GM12878 (cell line): Measurements from ENCODE around the gene BEST1. TPM values are rescaled to one million over a fixed set of nuclear protein-coding genes. Genes with fewer than 3 reads are reported as not detected.

Source experiments
- ASH2L ChIP-seq: fragments of 300-600, 200-600 bp; sonication (generic); IDR thresholded peaks from 2 replicates; pipeline ENCODE4 v1.6.1; 2017; ENCODE audit warnings: low read depth, mild to moderate bottlenecking, borderline replicate concordance
- ATF7 ChIP-seq: fragments of 450-650 bp; IDR thresholded peaks from 2 replicates; pipeline ENCODE4 v1.6.1; 2016; ENCODE audit warnings: low read depth, mild to moderate bottlenecking
- BMI1 ChIP-seq: fragments of 450-650 bp; IDR thresholded peaks from 2 replicates; pipeline ENCODE4 v1.6.1; 2016; ENCODE audit warnings: mild to moderate bottlenecking, moderate library complexity, borderline replicate concordance
- EED ChIP-seq: sonication (generic); IDR thresholded peaks from 2 replicates; pipeline ENCODE4 v1.6.1; 2016; ENCODE audit warnings: antibody characterized with exemption, low read depth
- EZH2 ChIP-seq: IDR thresholded peaks from 2 replicates; pipeline ENCODE4 v1.6.1; 2012; ENCODE audit warnings: low read depth, mild to moderate bottlenecking, control low read depth, inconsistent platforms, low read length, borderline replicate concordance; ENCODE audit not compliant: control insufficient read depth
- FOXM1 ChIP-seq: IDR thresholded peaks from 2 replicates; pipeline ENCODE4 v1.6.1; 2012; ENCODE audit warnings: low read depth, mild to moderate bottlenecking, inconsistent platforms, low read length, moderate library complexity
- HDAC2 ChIP-seq: fragments of 200-600 bp; sonication (generic); IDR thresholded peaks from 2 replicates; pipeline ENCODE4 v1.6.1; 2017
- IRF4 ChIP-seq: IDR thresholded peaks from 2 replicates; pipeline ENCODE4 v1.6.1; 2011; ENCODE audit warnings: low read depth, low read length
- JUNB ChIP-seq: IDR thresholded peaks from 2 replicates; pipeline ENCODE4 v1.6.1; 2016; ENCODE audit warnings: antibody characterized with exemption, mild to moderate bottlenecking
- MEF2A ChIP-seq: IDR thresholded peaks from 2 replicates; pipeline ENCODE4 v1.6.1; 2011; ENCODE audit warnings: low read depth, mild to moderate bottlenecking, low read length, moderate library complexity; ENCODE audit not compliant: insufficient read depth
- MTA2 ChIP-seq: fragments of 450-650 bp; IDR thresholded peaks from 2 replicates; pipeline ENCODE4 v1.6.1; 2016; ENCODE audit warnings: low read depth, mild to moderate bottlenecking, moderate library complexity
- MYC ChIP-seq: IDR thresholded peaks from 2 replicates; pipeline ENCODE4 v1.6.1; 2011; ENCODE audit warnings: mild to moderate bottlenecking, low read length, moderate library complexity, inconsistent platforms; ENCODE audit not compliant: insufficient read depth, insufficient replicate concordance, insufficient read length, severe bottlenecking
- NFYB ChIP-seq: IDR thresholded peaks from 2 replicates; pipeline ENCODE4 v1.6.1; 2011; ENCODE audit warnings: low read depth, mild to moderate bottlenecking, low read length, improper control_type of control experiment, moderate library complexity; ENCODE audit not compliant: insufficient read depth
- RAD51 ChIP-seq: fragments of 450-650 bp; IDR thresholded peaks from 2 replicates; pipeline ENCODE4 v1.6.1; 2016; ENCODE audit warnings: moderate library complexity, mild to moderate bottlenecking, inconsistent platforms
- SMARCA5 ChIP-seq: fragments of 450-650 bp; IDR thresholded peaks from 2 replicates; pipeline ENCODE4 v1.6.1; 2017; ENCODE audit warnings: mild to moderate bottlenecking
- SPI1 ChIP-seq: IDR thresholded peaks from 2 replicates; pipeline ENCODE4 v1.6.1; 2011; ENCODE audit warnings: low read depth, mild to moderate bottlenecking, low read length, moderate library complexity, borderline replicate concordance; ENCODE audit not compliant: insufficient read depth
- SREBF2 ChIP-seq: IDR thresholded peaks from 2 replicates; pipeline ENCODE4 v1.6.1; 2012; ENCODE audit warnings: mild to moderate bottlenecking, low read length
- ZBED1 ChIP-seq: IDR thresholded peaks from 2 replicates; pipeline ENCODE4 v1.6.1; 2016; ENCODE audit warnings: borderline replicate concordance
- ZNF274 ChIP-seq: IDR thresholded peaks from one replicate; pipeline ENCODE4 v1.8.0; 2011; ENCODE audit not compliant: insufficient read length, insufficient read depth
- polyA plus RNA-seq, 11 experiments: library from polyadenylated mRNA; depleted of rRNA in 4 of 11; unstranded in 6 of 11; stranded (reverse) in 5 of 11; fragments of >200 nt; fragmentation: Nextera tagmentation in 4 of 11; fragmentation: Illumina TruSeq in 1 of 11; extraction: Ambion mirVana in 4 of 11; extraction: Trizol in 1 of 11; gene quantifications; 1 replicate in 1 of 11; 2 replicates in 10 of 11; pipeline versions ENCODE4 v1.2.1 to v1.2.3, GENCODE V29; 2011 to 2016; ENCODE audit warnings: inconsistent platforms in 2 of 11, missing spikeins in 2 of 11, low read depth in 1 of 11
- total RNA-seq, 4 experiments: library from RNA; depleted of rRNA in 3 of 4; stranded (reverse); fragments of >200 nt in 3 of 4; fragmentation: Illumina TruSeq in 1 of 4; extraction: Trizol in 1 of 4; gene quantifications; 2 replicates each; pipeline versions ENCODE4 v1.2.1 to v1.2.3, GENCODE V29; 2013 to 2021
- TF ChIP-seq, protein P1 (sequence below): IDR thresholded peaks from 2 replicates; pipeline ENCODE4 v1.6.1; 2012; ENCODE audit warnings: low read depth, low read length, improper control_type of control experiment
- TF ChIP-seq, protein P2 (sequence below): IDR thresholded peaks from 2 replicates; pipeline ENCODE4 v1.6.1; 2011; ENCODE audit warnings: borderline replicate concordance, low read depth, mild to moderate bottlenecking, moderate library complexity, mixed read lengths, low read length; ENCODE audit not compliant: insufficient read depth; ENCODE audit errors: extremely low read length
- TF ChIP-seq, protein P3 (sequence below): fragments of 450-650 bp; formaldehyde crosslinking; IDR thresholded peaks from 2 replicates; pipeline ENCODE4 v1.4.0; 2020; ENCODE audit warnings: mild to moderate bottlenecking, moderate library complexity
- TF ChIP-seq, protein P4 (sequence below): fragments of 450-650 bp; IDR thresholded peaks from 2 replicates; pipeline ENCODE4 v1.6.1; 2018; ENCODE audit warnings: mild to moderate bottlenecking, low read depth, moderate library complexity; ENCODE audit not compliant: partially characterized antibody

Gene BEST1
- total and polyA plus RNA-seq, 10 of the 15 experiments (the other 5 are each of a cell fraction or from before 2014, with no cell fraction given), result 0.03 to 3.4 (median 0.15) TPM; not detected in 1

DNA sequence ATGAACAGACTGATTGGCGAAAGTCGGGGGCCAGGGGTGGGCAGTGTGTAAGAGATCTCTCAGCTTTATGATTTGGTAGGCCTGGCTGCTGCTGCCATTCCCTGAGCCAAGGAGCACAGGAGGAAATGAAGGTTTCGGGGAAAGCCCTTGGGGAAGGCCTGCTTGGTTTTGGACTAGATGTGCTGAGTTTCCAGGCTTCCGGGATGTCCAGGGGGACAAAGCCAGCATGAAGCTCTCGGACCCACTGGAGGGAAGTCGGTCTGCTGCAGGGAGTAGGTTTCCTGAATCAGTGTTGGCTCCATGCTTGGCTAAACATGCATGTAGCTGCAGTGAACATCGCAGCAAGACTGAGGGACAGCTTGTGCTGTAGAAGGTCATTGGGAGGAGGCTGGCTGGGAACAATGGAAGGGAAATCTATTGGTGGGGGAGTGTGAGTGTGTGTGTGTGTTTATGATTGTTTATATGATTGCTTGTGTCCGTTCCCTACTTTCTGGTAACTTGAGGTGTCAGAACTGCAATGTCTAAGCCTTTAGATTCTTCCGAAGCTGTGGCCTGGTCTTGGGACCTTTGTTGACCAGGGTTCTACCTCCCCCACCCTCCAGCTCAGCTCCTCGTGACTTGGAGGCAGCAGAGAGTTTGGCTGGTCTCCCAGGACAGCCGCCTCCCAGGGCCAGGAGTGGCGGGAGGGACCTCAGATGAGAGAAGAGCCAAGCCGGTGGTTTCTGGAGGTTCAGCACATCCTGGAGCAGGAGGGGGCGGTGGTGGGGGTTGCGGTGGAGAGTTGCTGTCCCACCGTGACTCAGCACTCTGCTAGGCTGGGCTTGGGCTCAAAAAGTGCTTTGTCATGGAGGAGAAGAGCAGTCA is 21.3 kb downstream of the BEST1 start (continued):
- TF ChIP-seq, protein P1, sequence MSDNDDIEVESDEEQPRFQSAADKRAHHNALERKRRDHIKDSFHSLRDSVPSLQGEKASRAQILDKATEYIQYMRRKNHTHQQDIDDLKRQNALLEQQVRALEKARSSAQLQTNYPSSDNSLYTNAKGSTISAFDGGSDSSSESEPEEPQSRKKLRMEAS, result no peak
- TF ChIP-seq MTA2, result peak; percentile 20; the same call in 1 of the 2 replicates
- TF ChIP-seq FOXM1, result no peak
- no peak for TF ChIP-seq SREBF2
- TF ChIP-seq SPI1, result peak; percentile 25; the same call in 1 of the 2 replicates
- no peak for TF ChIP-seq SMARCA5
- no peak for TF ChIP-seq IRF4
- TF ChIP-seq ATF7, result peak; percentile 55; the same call in 1 of the 2 replicates
- TF ChIP-seq MEF2A, result no peak
- TF ChIP-seq BMI1, result no peak
- TF ChIP-seq HDAC2, result no peak
- TF ChIP-seq, protein P2, sequence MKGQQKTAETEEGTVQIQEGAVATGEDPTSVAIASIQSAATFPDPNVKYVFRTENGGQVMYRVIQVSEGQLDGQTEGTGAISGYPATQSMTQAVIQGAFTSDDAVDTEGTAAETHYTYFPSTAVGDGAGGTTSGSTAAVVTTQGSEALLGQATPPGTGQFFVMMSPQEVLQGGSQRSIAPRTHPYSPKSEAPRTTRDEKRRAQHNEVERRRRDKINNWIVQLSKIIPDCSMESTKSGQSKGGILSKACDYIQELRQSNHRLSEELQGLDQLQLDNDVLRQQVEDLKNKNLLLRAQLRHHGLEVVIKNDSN, result peak; percentile 8
- no peak; the same call in 1 of the 2 replicates for TF ChIP-seq ASH2L
- peak; percentile 16; the same call in 1 of the 2 replicates for TF ChIP-seq RAD51
- TF ChIP-seq EZH2, result no peak
- TF ChIP-seq EED, result peak; percentile 62
- no peak for TF ChIP-seq JUNB
- TF ChIP-seq, protein P3, sequence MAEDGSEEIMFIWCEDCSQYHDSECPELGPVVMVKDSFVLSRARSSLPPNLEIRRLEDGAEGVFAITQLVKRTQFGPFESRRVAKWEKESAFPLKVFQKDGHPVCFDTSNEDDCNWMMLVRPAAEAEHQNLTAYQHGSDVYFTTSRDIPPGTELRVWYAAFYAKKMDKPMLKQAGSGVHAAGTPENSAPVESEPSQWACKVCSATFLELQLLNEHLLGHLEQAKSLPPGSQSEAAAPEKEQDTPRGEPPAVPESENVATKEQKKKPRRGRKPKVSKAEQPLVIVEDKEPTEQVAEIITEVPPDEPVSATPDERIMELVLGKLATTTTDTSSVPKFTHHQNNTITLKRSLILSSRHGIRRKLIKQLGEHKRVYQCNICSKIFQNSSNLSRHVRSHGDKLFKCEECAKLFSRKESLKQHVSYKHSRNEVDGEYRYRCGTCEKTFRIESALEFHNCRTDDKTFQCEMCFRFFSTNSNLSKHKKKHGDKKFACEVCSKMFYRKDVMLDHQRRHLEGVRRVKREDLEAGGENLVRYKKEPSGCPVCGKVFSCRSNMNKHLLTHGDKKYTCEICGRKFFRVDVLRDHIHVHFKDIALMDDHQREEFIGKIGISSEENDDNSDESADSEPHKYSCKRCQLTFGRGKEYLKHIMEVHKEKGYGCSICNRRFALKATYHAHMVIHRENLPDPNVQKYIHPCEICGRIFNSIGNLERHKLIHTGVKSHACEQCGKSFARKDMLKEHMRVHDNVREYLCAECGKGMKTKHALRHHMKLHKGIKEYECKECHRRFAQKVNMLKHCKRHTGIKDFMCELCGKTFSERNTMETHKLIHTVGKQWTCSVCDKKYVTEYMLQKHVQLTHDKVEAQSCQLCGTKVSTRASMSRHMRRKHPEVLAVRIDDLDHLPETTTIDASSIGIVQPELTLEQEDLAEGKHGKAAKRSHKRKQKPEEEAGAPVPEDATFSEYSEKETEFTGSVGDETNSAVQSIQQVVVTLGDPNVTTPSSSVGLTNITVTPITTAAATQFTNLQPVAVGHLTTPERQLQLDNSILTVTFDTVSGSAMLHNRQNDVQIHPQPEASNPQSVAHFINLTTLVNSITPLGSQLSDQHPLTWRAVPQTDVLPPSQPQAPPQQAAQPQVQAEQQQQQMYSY, result no peak
- TF ChIP-seq MYC, result no peak
- no peak for TF ChIP-seq ZNF274
- TF ChIP-seq, protein P4, sequence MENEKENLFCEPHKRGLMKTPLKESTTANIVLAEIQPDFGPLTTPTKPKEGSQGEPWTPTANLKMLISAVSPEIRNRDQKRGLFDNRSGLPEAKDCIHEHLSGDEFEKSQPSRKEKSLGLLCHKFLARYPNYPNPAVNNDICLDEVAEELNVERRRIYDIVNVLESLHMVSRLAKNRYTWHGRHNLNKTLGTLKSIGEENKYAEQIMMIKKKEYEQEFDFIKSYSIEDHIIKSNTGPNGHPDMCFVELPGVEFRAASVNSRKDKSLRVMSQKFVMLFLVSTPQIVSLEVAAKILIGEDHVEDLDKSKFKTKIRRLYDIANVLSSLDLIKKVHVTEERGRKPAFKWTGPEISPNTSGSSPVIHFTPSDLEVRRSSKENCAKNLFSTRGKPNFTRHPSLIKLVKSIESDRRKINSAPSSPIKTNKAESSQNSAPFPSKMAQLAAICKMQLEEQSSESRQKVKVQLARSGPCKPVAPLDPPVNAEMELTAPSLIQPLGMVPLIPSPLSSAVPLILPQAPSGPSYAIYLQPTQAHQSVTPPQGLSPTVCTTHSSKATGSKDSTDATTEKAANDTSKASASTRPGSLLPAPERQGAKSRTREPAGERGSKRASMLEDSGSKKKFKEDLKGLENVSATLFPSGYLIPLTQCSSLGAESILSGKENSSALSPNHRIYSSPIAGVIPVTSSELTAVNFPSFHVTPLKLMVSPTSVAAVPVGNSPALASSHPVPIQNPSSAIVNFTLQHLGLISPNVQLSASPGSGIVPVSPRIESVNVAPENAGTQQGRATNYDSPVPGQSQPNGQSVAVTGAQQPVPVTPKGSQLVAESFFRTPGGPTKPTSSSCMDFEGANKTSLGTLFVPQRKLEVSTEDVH, result no peak
- no peak for TF ChIP-seq NFYB
- no peak for TF ChIP-seq ZBED1
